ENCODE measurements around the gene ROR2. TPM values are rescaled to one million over a fixed set of nuclear protein-coding genes. Genes with fewer than 3 reads are reported as not detected.

The ROR2 gene
- total RNA-seq, 2 donors from 2014 or later = 4.0 to 5.4 TPM

- Histone ChIP-seq H3K9me3 (no peaks in the 10 kb centered on the region), H3K4me3 (no peak overlapping the region), H3K27me3 (no peaks in the 10 kb centered on the region), H3K36me3 (replicated peaks in 1 of 2; ENCODE audit: insufficient read depth in 1 of 2, low read depth in 2 of 2) (no peaks in the 10 kb centered on the region), H3K27ac (no peak overlapping the region), H3K4me1 (no peaks in the 10 kb centered on the region)
- DNase-seq = no peak
- intact Hi-C loops (cut with DNase I) = no loop called here
- no peak for ATAC-seq
- TF ChIP-seq POLR2A (IDR thresholded peaks at IDR 0.05) = no peak
- no peak for TF ChIP-seq CTCF (IDR thresholded peaks at IDR 0.05)
- WGBS, 2 donors = 92 to 93% methylated on average over 3 of the region's 3 CpGs
Observed at GRCh38 chr9:91849694-91850093, 100.3 kb downstream of the ROR2 start.

DNA sequence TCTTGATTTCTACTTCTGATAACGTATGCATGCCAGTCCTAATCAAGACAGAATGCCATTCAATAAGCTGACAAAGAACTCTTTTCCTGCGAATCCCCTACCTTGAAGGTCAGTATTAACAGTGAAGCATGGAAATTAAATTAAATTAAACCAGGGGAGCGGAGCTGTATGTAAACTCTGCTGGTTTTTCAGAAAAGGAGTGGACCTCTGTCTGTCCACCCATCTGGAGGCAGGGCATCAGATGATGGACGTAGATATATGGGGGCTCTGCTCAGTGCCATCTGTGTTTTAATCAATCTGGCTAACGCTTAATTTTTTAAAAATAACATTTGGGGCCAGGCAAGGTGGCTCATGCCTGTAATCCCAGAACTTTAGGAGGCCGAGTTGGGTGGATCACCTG lies 101.9 kb downstream of the ROR2 start:
- TF ChIP-seq POLR2A (IDR thresholded peaks at IDR 0.05) = no peak
- no peak for TF ChIP-seq CTCF (IDR thresholded peaks at IDR 0.05)
- Histone ChIP-seq H3K36me3 (replicated peaks in 1 of 2; ENCODE audit: insufficient read depth in 1 of 2, low read depth in 2 of 2) (no peaks in the 10 kb centered on the region), H3K4me3 (no peak overlapping the region), H3K4me1 (no peaks in the 10 kb centered on the region), H3K27me3 (no peaks in the 10 kb centered on the region), H3K27ac (no peak overlapping the region), H3K9me3 (no peaks in the 10 kb centered on the region)
- intact Hi-C loops (cut with DNase I) = no loop called here
- ATAC-seq (no peak), DNase-seq (no peak)
- WGBS, 2 donors = 77 to 81% methylated on average over 6 of the region's 6 CpGs

GRCh38 chr9:91847581-91848091 lies 102.4 kb downstream of the ROR2 start:
- no peak for ATAC-seq
- Histone ChIP-seq H3K9me3 (no peaks in the 10 kb centered on the region), H3K4me3 (no peak overlapping the region), H3K4me1 (no peaks in the 10 kb centered on the region), H3K27me3 (no peaks in the 10 kb centered on the region), H3K36me3 (replicated peaks in 1 of 2; ENCODE audit: insufficient read depth in 1 of 2, low read depth in 2 of 2) (no peaks in the 10 kb centered on the region), H3K27ac (no peak overlapping the region)
- DNase-seq = peak in 1 of 4 donors; percentile 15
- WGBS, 2 donors = 67 to 71% methylated on average over 10 to 13 of the region's 13 CpGs
- intact Hi-C loops (cut with DNase I) = no loop called here
- TF ChIP-seq POLR2A (IDR thresholded peaks at IDR 0.05) (no peak), CTCF (IDR thresholded peaks at IDR 0.05) (no peak)

DNA sequence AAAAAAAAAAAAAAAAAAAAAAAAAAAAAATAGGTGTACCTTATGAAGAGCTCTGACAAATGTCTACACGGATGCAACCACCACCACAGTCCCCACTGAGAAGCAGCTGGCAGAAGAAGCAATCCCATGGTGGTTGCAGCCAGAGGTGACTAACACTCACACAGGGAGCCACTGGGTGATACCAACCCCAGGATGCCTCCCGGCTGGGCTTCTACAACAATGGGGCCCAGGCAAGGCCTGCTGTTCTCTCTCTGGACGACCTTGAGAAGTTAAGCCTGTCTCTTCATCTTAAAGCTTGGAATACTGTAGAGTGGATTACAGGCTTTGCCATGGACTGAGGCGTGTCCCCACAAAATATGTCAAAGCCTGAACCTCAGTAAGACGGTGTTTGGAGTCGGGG lies 104.1 kb downstream of the ROR2 start:
- Histone ChIP-seq H3K36me3 (replicated peaks in 1 of 2; ENCODE audit: insufficient read depth in 1 of 2, low read depth in 2 of 2) (no peaks in the 10 kb centered on the region), H3K4me3 (no peak overlapping the region), H3K27me3 (no peaks in the 10 kb centered on the region), H3K4me1 (no peaks in the 10 kb centered on the region), H3K9me3 (no peaks in the 10 kb centered on the region), H3K27ac (no peak overlapping the region)
- ATAC-seq = no peak
- intact Hi-C loops (cut with DNase I) = no loop called here
- TF ChIP-seq POLR2A (IDR thresholded peaks at IDR 0.05) (no peak), CTCF (IDR thresholded peaks at IDR 0.05) (no peak)
- no peak for DNase-seq
- WGBS, 2 donors = 82 to 90% methylated on average over 6 of the region's 6 CpGs

- no peak overlapping the region for H3K4me3 ChIP-seq
- H3K4me1 ChIP-seq = no peaks in the 10 kb centered on the region
- ATAC-seq = no peak
- H3K36me3 ChIP-seq (replicated peaks in 1 of 2; ENCODE audit: insufficient read depth in 1 of 2, low read depth in 2 of 2) = no peaks in the 10 kb centered on the region
- H3K27ac ChIP-seq = no peak overlapping the region
- no peaks in the 10 kb centered on the region for H3K27me3 ChIP-seq
- intact Hi-C loops (cut with DNase I) = no loop called here
- 76 to 78% methylated on average over 12 of the region's 12 CpGs for WGBS, 2 donors
- DNase-seq = no peak
- no peaks in the 10 kb centered on the region for H3K9me3 ChIP-seq
- TF ChIP-seq CTCF (IDR thresholded peaks at IDR 0.05) (no peak), POLR2A (IDR thresholded peaks at IDR 0.05) (no peak)
Observed at GRCh38 chr9:91844701-91845291, 105.2 kb downstream of the ROR2 start.
